ENCODE measurements around the gene LAMTOR4.

The LAMTOR4 gene

DNA sequence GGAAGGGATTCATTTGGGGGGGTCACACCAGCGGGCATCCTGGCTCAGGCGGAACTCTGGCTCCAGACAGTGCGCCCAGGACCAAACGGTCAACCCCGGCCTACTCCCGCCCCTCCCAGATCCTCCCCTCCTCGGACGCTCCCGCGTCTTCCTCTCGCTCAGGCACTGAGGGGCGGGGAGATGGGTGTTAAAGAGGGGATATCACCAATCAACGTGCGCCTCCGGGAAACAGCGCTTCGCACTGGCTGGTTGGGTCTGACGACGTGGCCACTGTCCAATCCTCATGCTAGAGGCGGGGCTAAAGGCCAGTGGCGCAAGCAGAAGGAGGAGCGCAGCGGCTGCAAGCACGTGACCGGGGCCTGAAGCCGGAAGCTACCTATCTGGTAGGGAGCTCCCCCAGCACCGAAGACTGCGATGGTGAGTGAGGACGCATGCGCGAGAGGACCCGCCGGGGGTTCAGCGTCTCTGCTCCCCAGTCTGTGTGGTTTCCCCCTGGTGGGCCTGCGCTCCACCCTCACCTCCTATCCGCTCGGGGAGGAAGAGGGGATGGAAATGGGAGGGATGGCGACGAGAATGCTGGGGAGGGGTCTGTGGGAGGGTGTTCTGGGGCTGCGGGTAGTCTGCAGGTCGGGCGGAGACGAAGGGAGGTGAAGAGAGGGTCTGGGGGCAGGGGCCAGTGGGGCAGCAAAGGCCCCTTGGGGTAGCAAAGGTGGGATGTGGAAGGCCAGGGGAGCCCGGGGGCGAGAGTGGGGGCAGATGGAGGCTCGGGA, at the start of gene LAMTOR4:
TSS of gene LAMTOR4 (plus strand) at position 360 of the 770 bp plus-strand sequence. CDS start at position 415, 55 bp downstream.
- Histone ChIP-seq H3K27ac (peak within 1 kb of the TSS; percentile 83), H3K36me3 (ENCODE audit: control insufficient read depth, insufficient read depth, low read length) (no peaks in the 10 kb centered on the region), H3K4me1 (peaks cover 2% of the 10 kb centered on the region), H2AFZ (peak within 1 kb of the TSS; percentile 78), H3K27me3 (ENCODE audit: control insufficient read depth, insufficient read depth, low read length) (no peaks in the 10 kb centered on the region), H3K9me3 (ENCODE audit: control insufficient read depth, low read length) (no peaks in the 10 kb centered on the region), H3K4me3 (ENCODE audit: low read depth, low read length) (peak within 1 kb of the TSS; percentile 97), H3K9ac (peak within 1 kb of the TSS; percentile 75), H3K79me2 (peaks cover 6% of the 10 kb centered on the region), H3K4me2 (ENCODE audit: low read length) (peak within 1 kb of the TSS; percentile 97)
- TF ChIP-seq, protein P1, sequence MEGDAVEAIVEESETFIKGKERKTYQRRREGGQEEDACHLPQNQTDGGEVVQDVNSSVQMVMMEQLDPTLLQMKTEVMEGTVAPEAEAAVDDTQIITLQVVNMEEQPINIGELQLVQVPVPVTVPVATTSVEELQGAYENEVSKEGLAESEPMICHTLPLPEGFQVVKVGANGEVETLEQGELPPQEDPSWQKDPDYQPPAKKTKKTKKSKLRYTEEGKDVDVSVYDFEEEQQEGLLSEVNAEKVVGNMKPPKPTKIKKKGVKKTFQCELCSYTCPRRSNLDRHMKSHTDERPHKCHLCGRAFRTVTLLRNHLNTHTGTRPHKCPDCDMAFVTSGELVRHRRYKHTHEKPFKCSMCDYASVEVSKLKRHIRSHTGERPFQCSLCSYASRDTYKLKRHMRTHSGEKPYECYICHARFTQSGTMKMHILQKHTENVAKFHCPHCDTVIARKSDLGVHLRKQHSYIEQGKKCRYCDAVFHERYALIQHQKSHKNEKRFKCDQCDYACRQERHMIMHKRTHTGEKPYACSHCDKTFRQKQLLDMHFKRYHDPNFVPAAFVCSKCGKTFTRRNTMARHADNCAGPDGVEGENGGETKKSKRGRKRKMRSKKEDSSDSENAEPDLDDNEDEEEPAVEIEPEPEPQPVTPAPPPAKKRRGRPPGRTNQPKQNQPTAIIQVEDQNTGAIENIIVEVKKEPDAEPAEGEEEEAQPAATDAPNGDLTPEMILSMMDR (IDR thresholded peaks at IDR 0.05), result no peak

DNA sequence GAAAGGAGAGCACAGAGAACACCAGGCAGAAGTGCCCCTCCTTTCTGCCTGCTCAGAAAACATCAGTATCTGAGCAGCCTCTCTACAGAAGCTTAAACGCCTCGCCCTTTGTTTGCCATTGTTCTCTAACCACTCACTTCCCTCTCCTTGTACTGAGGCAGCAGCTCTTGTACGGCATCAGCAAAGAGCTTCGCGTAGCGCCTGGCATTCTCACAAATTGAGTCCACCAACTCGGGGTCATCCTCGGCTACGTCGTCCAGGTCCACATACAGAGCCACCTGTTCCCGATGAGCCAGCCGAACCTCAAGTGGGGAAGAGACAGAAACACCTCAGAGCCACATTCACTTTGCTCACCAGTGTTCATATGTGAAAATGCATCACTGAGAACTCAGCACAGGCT, 49.3 kb upstream of the LAMTOR4 start:
- no peak overlapping the region for H3K27ac ChIP-seq
- H3K79me2 ChIP-seq, result peaks cover 2% of the 10 kb centered on the region
- no peaks in the 10 kb centered on the region for H3K36me3 ChIP-seq (ENCODE audit: control insufficient read depth, insufficient read depth, low read length)
- peak overlapping the region; percentile 78 for H3K4me3 ChIP-seq (ENCODE audit: low read depth, low read length)
- H3K9ac ChIP-seq, result no peak overlapping the region
- H3K9me3 ChIP-seq (ENCODE audit: control insufficient read depth, low read length), result no peaks in the 10 kb centered on the region
- no peaks in the 10 kb centered on the region for H3K27me3 ChIP-seq (ENCODE audit: control insufficient read depth, insufficient read depth, low read length)
- H3K4me2 ChIP-seq (ENCODE audit: low read length), result peak overlapping the region; percentile 96
- peaks cover 5% of the 10 kb centered on the region for H3K4me1 ChIP-seq
- no peak overlapping the region for H2AFZ ChIP-seq
- TF ChIP-seq, protein P1 (IDR thresholded peaks at IDR 0.05), result no peak

DNA sequence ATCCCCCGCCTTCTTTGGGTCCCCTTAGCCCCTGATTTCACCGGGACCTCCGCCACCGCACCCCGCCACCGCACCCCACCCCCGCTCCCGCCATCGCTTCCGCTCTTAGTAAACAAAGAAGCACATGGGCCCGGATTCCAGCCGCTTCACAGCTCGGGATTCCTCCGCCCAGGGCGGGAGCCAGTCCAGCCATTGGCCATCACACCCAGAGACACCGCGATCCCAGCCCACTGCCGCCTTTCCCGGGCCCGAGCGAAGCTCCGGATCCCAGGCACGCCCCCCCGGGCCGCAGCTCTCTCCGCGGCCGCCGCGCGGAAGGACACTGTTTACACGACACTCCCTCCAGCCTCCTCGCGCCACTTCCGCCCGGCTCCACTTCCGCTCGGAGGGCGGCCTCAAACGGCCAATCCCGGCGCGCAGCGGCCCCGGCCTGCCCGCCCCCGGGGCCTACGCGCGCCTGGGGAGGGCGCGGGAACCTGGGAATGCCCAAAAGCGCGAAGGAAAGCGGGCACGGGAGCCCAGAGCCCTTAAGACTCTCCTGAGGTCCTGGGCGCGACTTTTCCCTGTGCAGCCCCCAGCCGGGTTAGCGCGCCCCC, 48.2 kb upstream of the LAMTOR4 start:
- H3K4me3 ChIP-seq (ENCODE audit: low read depth, low read length), result peak overlapping the region; percentile 78
- H2AFZ ChIP-seq, result peak overlapping the region; percentile 78
- H3K27me3 ChIP-seq (ENCODE audit: control insufficient read depth, insufficient read depth, low read length), result no peaks in the 10 kb centered on the region
- TF ChIP-seq, protein P1 (IDR thresholded peaks at IDR 0.05), result no peak
- peak overlapping the region; percentile 96 for H3K4me2 ChIP-seq (ENCODE audit: low read length)
- peak overlapping the region; percentile 88 for H3K27ac ChIP-seq
- H3K79me2 ChIP-seq, result peaks cover 2% of the 10 kb centered on the region
- H3K36me3 ChIP-seq (ENCODE audit: control insufficient read depth, insufficient read depth, low read length), result no peaks in the 10 kb centered on the region
- peaks cover 5% of the 10 kb centered on the region for H3K4me1 ChIP-seq
- no peaks in the 10 kb centered on the region for H3K9me3 ChIP-seq (ENCODE audit: control insufficient read depth, low read length)
- no peak overlapping the region for H3K9ac ChIP-seq

- Histone ChIP-seq H3K36me3 (ENCODE audit: control insufficient read depth, insufficient read depth, low read length) (no peaks in the 10 kb centered on the region), H2AFZ (peak within 1 kb of the TSS; percentile 78), H3K9ac (no peak within 1 kb of the TSS), H3K4me1 (peaks cover 5% of the 10 kb centered on the region), H3K27ac (peak within 1 kb of the TSS; percentile 88), H3K27me3 (ENCODE audit: control insufficient read depth, insufficient read depth, low read length) (no peaks in the 10 kb centered on the region), H3K4me3 (ENCODE audit: low read depth, low read length) (peak within 1 kb of the TSS; percentile 86), H3K79me2 (peaks cover 2% of the 10 kb centered on the region), H3K9me3 (ENCODE audit: control insufficient read depth, low read length) (no peaks in the 10 kb centered on the region), H3K4me2 (ENCODE audit: low read length) (peak within 1 kb of the TSS; percentile 96)
- TF ChIP-seq, protein P1 (IDR thresholded peaks at IDR 0.05), result no peak
Measured at GRCh38 chr7:100101016-100101862, 47.5 kb upstream of the LAMTOR4 start, which contains the start of the genes AP4M1 and MCM7. Gene AP4M1, plus strand, starts transcription at chr7:100101643. Its CDS starts 72 bp downstream, at chr7:100101715. Gene MCM7, minus strand, starts transcription at chr7:100101397. Its CDS starts 103 bp downstream, at chr7:100101294.
